Fibroblast of the aortic adventitia (primary cell): Measurements from ENCODE around the gene DPPA2. TPM values are rescaled to one million over a fixed set of nuclear protein-coding genes. Genes with fewer than 3 reads are reported as not detected.
"Not testable (repeated sequence)": the region's sequence is repeated elsewhere in the genome, so short reads cannot be mapped to it uniquely, and the experiment has no call there.

Experiments
- DNase-seq: peaks from one replicate; pipeline ENCODE4 v3.0.0-alpha.2; 2010; ENCODE audit warnings: low read depth
- H3K4me3 ChIP-seq: 2 replicates; pipeline ENCODE4 v1.5.1; 2011; ENCODE audit warnings: low read depth, mild to moderate bottlenecking, control low read depth, low read length, moderate library complexity
- total RNA-seq: library from RNA; depleted of rRNA; stranded (reverse); fragments of >200 nt; gene quantifications from 2 replicates; pipeline ENCODE4 v1.2.3, GENCODE V29; 2012; ENCODE audit warnings: low replicate concordance
- TF ChIP-seq, protein P1 (sequence below): IDR thresholded peaks from 2 replicates; pipeline ENCODE4 v1.5.1; 2011; ENCODE audit warnings: mild to moderate bottlenecking, low read length, control low read depth, inconsistent platforms; ENCODE audit not compliant: insufficient read depth

Gene DPPA2, protein sequence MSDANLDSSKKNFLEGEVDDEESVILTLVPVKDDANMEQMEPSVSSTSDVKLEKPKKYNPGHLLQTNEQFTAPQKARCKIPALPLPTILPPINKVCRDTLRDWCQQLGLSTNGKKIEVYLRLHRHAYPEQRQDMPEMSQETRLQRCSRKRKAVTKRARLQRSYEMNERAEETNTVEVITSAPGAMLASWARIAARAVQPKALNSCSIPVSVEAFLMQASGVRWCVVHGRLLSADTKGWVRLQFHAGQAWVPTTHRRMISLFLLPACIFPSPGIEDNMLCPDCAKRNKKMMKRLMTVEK
- total RNA-seq = not detected in 2 replicates

DNA sequence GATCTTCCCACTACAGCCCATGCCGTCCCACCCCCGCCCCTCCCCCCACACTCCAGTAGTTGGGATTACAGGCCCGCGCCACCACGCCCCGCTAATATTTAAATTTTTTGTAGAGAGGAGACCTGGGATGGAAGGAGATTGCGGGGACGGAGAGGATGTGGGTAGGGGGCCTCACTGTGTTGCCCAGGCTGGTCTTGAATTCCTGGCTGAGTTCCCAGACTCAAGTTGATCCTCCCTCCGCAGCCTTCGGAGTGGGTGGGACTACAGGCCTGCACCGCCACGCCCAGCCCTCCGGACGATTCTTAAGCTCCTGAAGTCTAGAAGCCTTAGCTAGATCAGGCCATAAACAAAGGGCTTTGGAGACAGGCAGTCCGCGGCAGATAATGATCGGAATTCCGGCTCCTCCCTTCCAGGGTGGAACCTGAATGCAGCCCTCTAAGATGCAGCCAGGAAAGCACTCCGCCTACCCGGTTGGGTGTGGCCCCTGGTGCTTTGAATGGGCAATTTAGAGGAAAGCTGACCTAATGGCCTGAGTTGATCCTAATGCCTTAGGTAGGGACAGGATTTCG is at the start of gene DPPA2:
TSS of gene DPPA2 (minus strand) at position 356 of the 569 bp plus-strand sequence. CDS start 1,975 bp downstream, outside the sequence.
- TF ChIP-seq, protein P1, sequence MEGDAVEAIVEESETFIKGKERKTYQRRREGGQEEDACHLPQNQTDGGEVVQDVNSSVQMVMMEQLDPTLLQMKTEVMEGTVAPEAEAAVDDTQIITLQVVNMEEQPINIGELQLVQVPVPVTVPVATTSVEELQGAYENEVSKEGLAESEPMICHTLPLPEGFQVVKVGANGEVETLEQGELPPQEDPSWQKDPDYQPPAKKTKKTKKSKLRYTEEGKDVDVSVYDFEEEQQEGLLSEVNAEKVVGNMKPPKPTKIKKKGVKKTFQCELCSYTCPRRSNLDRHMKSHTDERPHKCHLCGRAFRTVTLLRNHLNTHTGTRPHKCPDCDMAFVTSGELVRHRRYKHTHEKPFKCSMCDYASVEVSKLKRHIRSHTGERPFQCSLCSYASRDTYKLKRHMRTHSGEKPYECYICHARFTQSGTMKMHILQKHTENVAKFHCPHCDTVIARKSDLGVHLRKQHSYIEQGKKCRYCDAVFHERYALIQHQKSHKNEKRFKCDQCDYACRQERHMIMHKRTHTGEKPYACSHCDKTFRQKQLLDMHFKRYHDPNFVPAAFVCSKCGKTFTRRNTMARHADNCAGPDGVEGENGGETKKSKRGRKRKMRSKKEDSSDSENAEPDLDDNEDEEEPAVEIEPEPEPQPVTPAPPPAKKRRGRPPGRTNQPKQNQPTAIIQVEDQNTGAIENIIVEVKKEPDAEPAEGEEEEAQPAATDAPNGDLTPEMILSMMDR = no peak
- no peak within 1 kb of the TSS for H3K4me3 ChIP-seq
- DNase-seq = no peak

DNA sequence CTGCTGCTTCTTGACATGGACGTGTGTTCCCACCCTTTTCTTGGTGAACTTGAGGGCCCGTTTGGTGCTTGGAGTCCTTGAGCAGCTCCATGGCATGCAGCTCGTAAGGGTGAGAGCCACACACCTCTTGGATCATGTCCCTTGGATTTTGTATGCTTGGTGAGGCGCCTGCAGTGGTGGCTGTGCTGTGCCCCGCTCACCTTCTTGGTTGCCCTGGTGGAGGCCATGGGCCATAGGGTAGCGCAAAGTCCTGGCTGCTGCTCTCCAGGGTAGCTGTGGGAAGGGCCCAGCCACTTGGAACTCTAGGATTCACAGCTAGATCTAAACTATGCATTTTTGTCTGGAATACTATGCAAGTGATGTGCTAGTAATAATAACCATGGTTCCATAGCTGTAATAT is 47.8 kb upstream of the DPPA2 start:
- no peak overlapping the region for H3K4me3 ChIP-seq
- TF ChIP-seq, protein P1 = no peak
- DNase-seq = no peak

DNA sequence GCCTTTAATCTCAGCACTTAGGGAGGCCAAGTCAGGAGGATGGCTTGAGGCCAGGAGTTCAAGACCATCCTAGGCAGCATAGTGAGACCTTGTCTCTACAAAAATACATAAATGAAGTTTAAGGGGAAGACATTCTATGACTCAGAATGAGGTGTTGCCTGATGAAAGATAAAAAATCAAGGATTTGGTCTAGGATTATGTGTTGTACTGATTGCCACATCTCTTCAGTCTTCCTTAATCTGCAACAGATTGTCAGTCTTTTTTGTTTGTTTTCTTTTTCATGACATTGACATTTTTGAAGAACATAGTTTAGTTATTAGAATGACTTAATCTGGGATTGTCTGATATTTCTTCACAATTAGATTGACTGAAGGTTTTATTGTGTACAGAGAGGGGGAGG is 47.3 kb upstream of the DPPA2 start:
- TF ChIP-seq, protein P1 = no peak
- no peak overlapping the region for H3K4me3 ChIP-seq
- DNase-seq = no peak

DNA sequence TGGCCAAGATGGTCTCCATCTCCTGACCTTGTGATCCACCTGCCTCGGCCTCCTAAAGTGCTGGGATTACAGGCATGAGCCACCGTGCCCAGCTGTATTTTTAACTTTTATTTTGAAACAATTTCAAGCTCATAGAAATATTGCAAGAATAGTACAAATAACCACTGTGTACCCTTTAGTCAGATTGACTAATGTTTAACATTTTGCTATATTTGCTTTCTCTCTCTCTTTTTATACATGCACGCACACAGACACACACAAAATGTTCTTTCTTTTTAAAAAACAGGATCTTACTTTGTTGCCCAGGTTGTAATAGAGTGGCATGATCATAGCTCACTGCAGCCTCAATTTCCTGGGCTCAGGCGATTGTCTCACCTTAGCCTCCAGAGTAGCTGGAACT is 46.5 kb upstream of the DPPA2 start:
- no peak for DNase-seq
- TF ChIP-seq, protein P1 = no peak
- no peak overlapping the region for H3K4me3 ChIP-seq

DNA sequence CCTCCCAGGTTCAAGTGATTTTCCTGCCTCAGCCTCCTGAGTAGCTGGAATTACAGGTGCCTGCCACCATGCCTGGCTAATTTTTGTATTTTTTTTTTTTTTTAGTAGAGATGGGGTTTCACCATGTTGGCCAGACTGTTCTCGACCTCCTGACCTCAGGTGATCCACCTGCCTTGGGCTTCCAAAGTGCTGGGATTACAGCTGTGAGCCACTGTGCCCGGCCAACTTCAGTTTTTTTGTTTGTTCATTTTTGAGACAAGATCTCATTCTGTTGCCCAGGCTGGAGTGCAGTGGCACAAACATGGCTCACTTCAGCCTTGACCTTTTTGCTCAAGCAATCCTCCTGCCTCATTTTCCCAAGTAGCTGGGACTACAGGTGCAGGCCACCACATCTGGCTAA is 42.5 kb upstream of the DPPA2 start:
- H3K4me3 ChIP-seq, DNase-seq: not testable (repeated sequence)

DNA sequence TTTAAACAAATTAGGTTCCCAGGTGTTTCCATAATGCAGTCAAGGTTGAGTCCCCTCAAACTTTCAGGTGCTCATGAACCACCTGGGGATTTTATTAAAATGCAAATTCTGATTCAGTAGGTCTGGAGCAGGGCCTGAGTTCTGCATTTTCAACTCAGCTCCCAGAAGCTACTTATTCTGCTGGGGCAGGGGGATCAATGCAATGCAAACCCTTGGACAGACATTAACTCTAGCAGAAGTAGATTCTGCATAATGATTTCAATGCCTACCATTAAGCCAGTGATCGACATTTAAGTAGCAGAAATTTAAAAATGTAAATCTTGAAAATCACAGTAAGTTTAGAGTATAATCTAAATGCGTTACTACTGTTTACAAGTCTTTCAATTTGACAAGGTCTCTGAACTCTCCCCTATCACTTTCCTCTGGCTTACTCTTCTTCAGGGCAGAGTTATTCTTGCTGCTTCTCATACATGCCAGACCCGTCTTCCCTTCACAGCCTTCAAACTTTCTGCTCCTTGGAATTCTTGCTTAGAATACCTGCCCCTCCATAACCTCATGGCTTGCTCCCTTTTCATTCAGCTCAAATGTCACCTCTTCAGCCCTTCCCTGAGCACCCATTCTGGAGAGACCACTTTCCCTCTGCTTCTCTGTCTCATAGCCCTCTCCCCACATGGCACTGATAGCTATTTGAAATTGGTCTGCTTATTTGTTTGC is 40.3 kb upstream of the DPPA2 start:
- DNase-seq = no peak
- H3K4me3 ChIP-seq = no peak overlapping the region
- TF ChIP-seq, protein P1 = no peak
